Measurements from ENCODE around the gene SYT1. TPM values are rescaled to one million over a fixed set of nuclear protein-coding genes. Genes with fewer than 3 reads are reported as not detected.

The SYT1 gene
- total and polyA plus RNA-seq, 2 of the 4 experiments (the other 2 are of a cell fraction), result 2.8 to 3.0 TPM

DNA sequence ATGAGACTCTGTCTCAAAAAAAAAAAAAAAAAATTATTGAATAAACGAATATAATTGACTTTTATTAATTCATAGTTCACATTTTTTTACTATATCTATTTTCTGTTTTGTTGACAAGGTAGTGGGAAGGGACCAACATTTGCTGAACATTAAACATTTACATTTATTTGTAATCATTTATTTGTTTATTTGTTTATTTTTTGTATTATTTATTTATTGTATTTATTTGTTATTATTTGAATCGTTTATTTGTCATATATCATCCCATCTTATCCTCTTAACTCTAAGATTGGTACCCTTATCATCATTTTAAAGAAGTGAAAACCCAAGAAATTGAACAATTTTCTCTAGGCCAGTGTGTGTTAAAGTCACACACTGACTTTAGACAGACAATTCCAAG lies 101.5 kb downstream of the SYT1 start:
- no peak for DNase-seq
- Histone ChIP-seq H4K91ac (ENCODE audit: insufficient read depth, low read depth, low read length) (no peak overlapping the region), H2BK20ac (ENCODE audit: low read depth, low read length) (no peak overlapping the region), H3K36me3 (ENCODE audit: control insufficient read depth, insufficient read depth, low read length) (no peaks in the 10 kb centered on the region), H3K4ac (ENCODE audit: low read depth, low read length) (no peak overlapping the region), H3K18ac (ENCODE audit: low read depth, low read length) (no peak overlapping the region), H3K9ac (ENCODE audit: low read depth, low read length) (no peak overlapping the region), H3K27ac (ENCODE audit: insufficient read depth, low read length) (no peak overlapping the region), H2AK9ac (replicated peaks; ENCODE audit: low read depth, low read length, poor library complexity) (no peak overlapping the region), H3K23ac (ENCODE audit: low read depth, low read length) (no peak overlapping the region), H4K8ac (ENCODE audit: low read depth in 2 of 2, low read length in 2 of 2) (no peak overlapping the region), H3K56ac (ENCODE audit: extremely low read depth, insufficient read depth, low read length) (no peak overlapping the region), H3K4me2 (ENCODE audit: low read depth, low read length) (no peak overlapping the region), H3K79me1 (ENCODE audit: low read depth in 1 of 2, low read length in 2 of 2) (no peaks in the 10 kb centered on the region), H3K4me1 (ENCODE audit: control insufficient read depth, insufficient read depth, low read length) (no peaks in the 10 kb centered on the region), H2AK5ac (ENCODE audit: low read depth, low read length) (no peak overlapping the region), H4K5ac (ENCODE audit: low read depth, low read length) (no peak overlapping the region), H2BK5ac (ENCODE audit: low read depth, low read length, poor library complexity, severe bottlenecking) (no peak overlapping the region), H3K9me3 (ENCODE audit: control insufficient read depth, insufficient read depth, low read length) (no peaks in the 10 kb centered on the region), H2AFZ (replicated peaks; ENCODE audit: low read length, poor library complexity) (no peak overlapping the region), H3K9me1 (ENCODE audit: insufficient read depth, low read length) (no peaks in the 10 kb centered on the region), H2BK120ac (ENCODE audit: low read depth, low read length) (no peak overlapping the region), H2BK15ac (ENCODE audit: low read depth, low read length) (no peak overlapping the region), H3K4me3 (ENCODE audit: insufficient read depth, low read depth, low read length) (no peak overlapping the region), H4K20me1 (ENCODE audit: insufficient read depth, low read length) (no peaks in the 10 kb centered on the region), H3K14ac (replicated peaks; ENCODE audit: low read depth, low read length) (no peak overlapping the region), H3K27me3 (ENCODE audit: control insufficient read depth, insufficient read depth, low read length) (no peaks in the 10 kb centered on the region)
- dilution Hi-C loops (cut with HindIII; ENCODE audit: low sequenced_read_pairs, unreplicated experiment) (no loop called here), intact Hi-C loops (cut with micrococcal nuclease) (no loop called here), in situ Hi-C loops (cut with MboI; ENCODE audit: low sequenced_read_pairs) (no loop called here)
- TF ChIP-seq SMC3 (IDR thresholded peaks at IDR 0.05; ENCODE audit: low read depth, low read length) (no peak), CHD1 (IDR thresholded peaks at IDR 0.05; ENCODE audit: low read depth, low read length) (no peak)
- TF ChIP-seq, protein P1, sequence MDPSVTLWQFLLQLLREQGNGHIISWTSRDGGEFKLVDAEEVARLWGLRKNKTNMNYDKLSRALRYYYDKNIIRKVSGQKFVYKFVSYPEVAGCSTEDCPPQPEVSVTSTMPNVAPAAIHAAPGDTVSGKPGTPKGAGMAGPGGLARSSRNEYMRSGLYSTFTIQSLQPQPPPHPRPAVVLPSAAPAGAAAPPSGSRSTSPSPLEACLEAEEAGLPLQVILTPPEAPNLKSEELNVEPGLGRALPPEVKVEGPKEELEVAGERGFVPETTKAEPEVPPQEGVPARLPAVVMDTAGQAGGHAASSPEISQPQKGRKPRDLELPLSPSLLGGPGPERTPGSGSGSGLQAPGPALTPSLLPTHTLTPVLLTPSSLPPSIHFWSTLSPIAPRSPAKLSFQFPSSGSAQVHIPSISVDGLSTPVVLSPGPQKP (IDR thresholded peaks at IDR 0.05; ENCODE audit: borderline replicate concordance, low read depth, low read length), result no peak
- CTCF ChIA-PET, result no interaction called here
- ATAC-seq (ENCODE audit: low read depth), result no peak
- no CpG with 5 or more reads among the region's 2 CpGs for WGBS, 2 experiments (ENCODE audit: extremely low coverage in 2 of 2, insufficient read length in 1 of 2)
- BruUV-seq (replicated peaks), result no TSS peak
- POLR2A ChIA-PET (ENCODE audit: unreplicated experiment), result no interaction called here
